Retinal pigment epithelial cell (primary cell): ENCODE results near the gene GRAP2.

ENCODE experiments used
- DNase-seq: peaks from one replicate; pipeline ENCODE4 v3.0.0-alpha.2; 2010; ENCODE audit warnings: low read depth
- H3K4me3 ChIP-seq: 2 replicates; pipeline ENCODE4 v1.5.1; 2011; ENCODE audit warnings: mild to moderate bottlenecking, low read length, control low read depth, moderate library complexity
- CTCF ChIP-seq: conservative IDR thresholded peaks from 2 replicates; pipeline ENCODE4 v1.5.1; 2011; ENCODE audit warnings: low read depth, low read length, control low read depth, inconsistent platforms

The GRAP2 gene

GRCh38 chr22:39960791-39961746, 60.2 kb downstream of the GRAP2 start:
- TF ChIP-seq CTCF: no peak
- H3K4me3 ChIP-seq: no peak overlapping the region
- DNase-seq: no peak

- no peak for DNase-seq
- no peak for TF ChIP-seq CTCF
- no peak overlapping the region for H3K4me3 ChIP-seq
Measured at GRCh38 chr22:39962071-39962470, 61.2 kb downstream of the GRAP2 start.

GRCh38 chr22:39965748-39966147, 64.9 kb downstream of the GRAP2 start:
- no peak overlapping the region for H3K4me3 ChIP-seq
- DNase-seq: no peak
- no peak for TF ChIP-seq CTCF

GRCh38 chr22:39966470-39966869, 65.6 kb downstream of the GRAP2 start:
- TF ChIP-seq CTCF: no peak
- no peak overlapping the region for H3K4me3 ChIP-seq
- DNase-seq: no peak

- no peak overlapping the region for H3K4me3 ChIP-seq
- DNase-seq: no peak
- no peak for TF ChIP-seq CTCF
Measured at GRCh38 chr22:39967103-39967829, 66.4 kb downstream of the GRAP2 start.

GRCh38 chr22:39967996-39968972, 67.4 kb downstream of the GRAP2 start:
- H3K4me3 ChIP-seq: no peak overlapping the region
- TF ChIP-seq CTCF: no peak
- no peak for DNase-seq
